Heart left ventricle (tissue), 16 donors: ENCODE data around the gene TEDC2. TPM values are rescaled to one million over a fixed set of nuclear protein-coding genes. Genes with fewer than 3 reads are reported as not detected.
A peak's percentile ranks its signal among the peaks of the same experiment; 100 is the strongest.

Experiments used
- ATAC-seq, 4 donors: fragments of 200-7000 bp; cut with Tn5 transposase; one replicate each; pipeline ENCODE4 v1.9.1; 2020 to 2022; ENCODE audit warnings: moderate library complexity in 4 of 4, mild to moderate bottlenecking in 3 of 4, moderate number of reproducible peaks in 1 of 4
- DNase-seq, 5 donors: peaks; one replicate each; pipeline ENCODE4 v3.0.0-alpha.2; 2020
- H3K27ac ChIP-seq, 12 donors: fragments of 200-600 bp; sonication (generic) in 4 of 12; one replicate each; pipeline versions ENCODE4 v1.5.0 to v1.8.0; 2016 to 2022; ENCODE audit warnings: mild to moderate bottlenecking in 2 of 12
- H3K27me3 ChIP-seq, 9 donors: fragments of 200-600 bp; sonication (generic) in 2 of 9; one replicate each; pipeline versions ENCODE4 v1.5.1 to v1.8.0; 2016 to 2022; ENCODE audit warnings: mild to moderate bottlenecking in 3 of 9
- H3K36me3 ChIP-seq, 9 donors: fragments of 200-600 bp; sonication (generic) in 2 of 9; one replicate each; pipeline versions ENCODE4 v1.5.0 to v1.8.0; 2018 to 2022; ENCODE audit warnings: mild to moderate bottlenecking in 2 of 9
- H3K4me1 ChIP-seq, 12 donors: fragments of 200-600 bp; sonication (generic) in 4 of 12; one replicate each; pipeline versions ENCODE4 v1.5.0 to v1.8.0; 2016 to 2022; ENCODE audit warnings: mild to moderate bottlenecking in 3 of 12
- H3K4me3 ChIP-seq, 12 donors: fragments of 200-600 bp; sonication (generic) in 4 of 12; one replicate each; pipeline versions ENCODE4 v1.5.0 to v1.8.0; 2017 to 2022; ENCODE audit warnings: mild to moderate bottlenecking in 9 of 12, moderate library complexity in 4 of 12
- H3K9me3 ChIP-seq, 12 donors: fragments of 200-600 bp; sonication (generic) in 4 of 12; one replicate each; pipeline versions ENCODE4 v1.5.0 to v1.8.0; 2016 to 2022; ENCODE audit warnings: mild to moderate bottlenecking in 1 of 12
- CTCF ChIP-seq, 12 donors: fragments of 200-600 bp; sonication (generic) in 4 of 12; IDR thresholded peaks; one replicate each; pipeline versions ENCODE4 v1.5.0 to v1.8.0; 2018 to 2022; ENCODE audit warnings: antibody characterized with exemption in 12 of 12, mild to moderate bottlenecking in 5 of 12
- POLR2A ChIP-seq, 2 donors: fragments of 450-650 bp; IDR thresholded peaks; one replicate each; pipeline ENCODE4 v1.6.1; 2017; ENCODE audit warnings: antibody characterized with exemption in 2 of 2, mild to moderate bottlenecking in 2 of 2, moderate library complexity in 2 of 2
- WGBS, 4 donors: extraction: QIAGEN DNeasy Blood & Tissue Kit in 2 of 4; methylation state at CpG; one replicate each; pipeline versions ENCODE4 v1.1.5 to v1.1.7; 2013 to 2018; 5-methylcytosine and 5-hydroxymethylcytosine counted together
- intact Hi-C, 10 donors: fragments of 100-400 bp; cut with DNase I; formaldehyde crosslinking; loops; one replicate each; pipeline versions ENCODE4 v1.11.1 to v1.14.2; 2022
- polyA plus RNA-seq, 2 donors: library from polyadenylated mRNA; stranded (reverse); fragments of 200-250 nt; gene quantifications; one replicate each; pipeline ENCODE4 v1.2.3, GENCODE V29; 2013
- total RNA-seq, 9 donors: library from RNA; depleted of rRNA in 2 of 9; stranded (reverse); fragments of >200 nt in 2 of 9; fragmentation: NEBNext Ultra II Directional in 3 of 9; extraction: Animal tissue kit (Norgen Biotek cat#: 25700) in 3 of 9; gene quantifications; one replicate each; pipeline versions ENCODE4 v1.1.0 to v1.2.4, GENCODE V29; 2016 to 2023
- donor health status: ischemic (EF 13 %, LVEDD 7.1; RV severe dilation, severe dysfunction).
- donor health status: healthy with polysubstance abuse.
- donor health status: DM: no; HTN: yes; CAD: no.
- donor health status: DM: no; HTN: no; CAD: no.
- donor health status: ischemic (EF 25% LVEDD 6.9; RV normal size, moderate dysfunction).
- donor health status: ischemic (EF 25% LVEDD 5.7; RV mildly dilated, moderate dysfunction).
- donor health status: healthy.
- donor health status: DM: yes; HTN: yes; CAD: no.
- donor health status: ischemic (EF 35%, LVEDD 5.7; RV mildly dilated, moderate dysfunction).
- donor health status: nonischemic (EF 11% LVEDD 7.7; RV severe dilation, severe dysfunction).
- donor health status: DM: yes; HTN: yes; CAD: no.
- donor health status: PGD.
- donor health status: ischemic (EF 29% LVEDD 5.4; RV normal size, mild dysfunction).
- donor health status: nonischemic (EF 23%, LVEDD 6.1; RV moderate dilation, normal function).

TEDC2 gene
- total and polyA plus RNA-seq, 11 donors: 0.46 to 4.9 (median 1.2) TPM; not detected in 1

- TF ChIP-seq CTCF (IDR thresholded peaks at IDR 0.05) (no peak), POLR2A (IDR thresholded peaks at IDR 0.05) (no peak)
- Histone ChIP-seq H3K27ac (no peak within 1 kb of the TSS), H3K27me3 (peaks cover 11 to 65% (median 33%) of the 10 kb centered on the region in 9 donors), H3K4me1 (peaks cover 12 to 72% (median 41%) of the 10 kb centered on the region in 12 donors), H3K9me3 (no peaks in the 10 kb centered on the region), H3K36me3 (no peaks in the 10 kb centered on the region), H3K4me3 (peak within 1 kb of the TSS in 10 of 12 donors; percentile 5 to 48 (median 30))
- ATAC-seq (no peak), DNase-seq (peak in 2 of 5 donors; percentile 43 to 65)
- intact Hi-C loops: no loop called here
- 1 to 2% (median 2%) methylated on average over 9 to 59 of the region's 59 CpGs for WGBS, 4 donors
Observed at GRCh38 chr16:2471016-2471652, 11.2 kb downstream of the TEDC2 start, which contains the start of gene NTN3. TSS of gene NTN3 (plus strand) at chr16:2471297. CDS start at chr16:2471702, 405 bp downstream.

DNA sequence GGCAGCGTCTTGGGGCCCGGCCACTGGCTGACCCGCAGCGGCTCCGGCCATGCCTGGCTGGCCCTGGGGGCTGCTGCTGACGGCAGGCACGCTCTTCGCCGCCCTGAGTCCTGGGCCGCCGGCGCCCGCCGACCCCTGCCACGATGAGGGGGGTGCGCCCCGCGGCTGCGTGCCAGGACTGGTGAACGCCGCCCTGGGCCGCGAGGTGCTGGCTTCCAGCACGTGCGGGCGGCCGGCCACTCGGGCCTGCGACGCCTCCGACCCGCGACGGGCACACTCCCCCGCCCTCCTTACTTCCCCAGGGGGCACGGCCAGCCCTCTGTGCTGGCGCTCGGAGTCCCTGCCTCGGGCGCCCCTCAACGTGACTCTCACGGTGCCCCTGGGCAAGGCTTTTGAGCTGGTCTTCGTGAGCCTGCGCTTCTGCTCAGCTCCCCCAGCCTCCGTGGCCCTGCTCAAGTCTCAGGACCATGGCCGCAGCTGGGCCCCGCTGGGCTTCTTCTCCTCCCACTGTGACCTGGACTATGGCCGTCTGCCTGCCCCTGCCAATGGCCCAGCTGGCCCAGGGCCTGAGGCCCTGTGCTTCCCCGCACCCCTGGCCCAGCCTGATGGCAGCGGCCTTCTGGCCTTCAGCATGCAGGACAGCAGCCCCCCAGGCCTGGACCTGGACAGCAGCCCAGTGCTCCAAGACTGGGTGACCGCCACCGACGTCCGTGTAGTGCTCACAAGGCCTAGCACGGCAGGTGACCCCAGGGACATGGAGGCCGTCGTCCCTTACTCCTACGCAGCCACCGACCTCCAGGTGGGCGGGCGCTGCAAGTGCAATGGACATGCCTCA is 12.0 kb downstream of the TEDC2 start:
- WGBS, 4 donors: 33 to 55% (median 41%) methylated on average over 2 to 61 of the region's 61 CpGs

DNA sequence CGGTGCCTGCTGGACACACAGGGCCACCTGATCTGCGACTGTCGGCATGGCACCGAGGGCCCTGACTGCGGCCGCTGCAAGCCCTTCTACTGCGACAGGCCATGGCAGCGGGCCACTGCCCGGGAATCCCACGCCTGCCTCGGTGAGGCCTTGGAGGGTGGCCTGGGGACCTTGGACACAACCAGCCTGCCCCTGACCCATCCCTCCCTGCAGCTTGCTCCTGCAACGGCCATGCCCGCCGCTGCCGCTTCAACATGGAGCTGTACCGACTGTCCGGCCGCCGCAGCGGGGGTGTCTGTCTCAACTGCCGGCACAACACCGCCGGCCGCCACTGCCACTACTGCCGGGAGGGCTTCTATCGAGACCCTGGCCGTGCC is 12.6 kb downstream of the TEDC2 start:
- no peaks in the 10 kb centered on the region for H3K9me3 ChIP-seq
- WGBS, 4 donors: 95 to 100% (median 96%) methylated on average over 5 to 27 of the region's 27 CpGs
- DNase-seq (peak in 1 of 5 donors; percentile 69), ATAC-seq (no peak)
- TF ChIP-seq CTCF (IDR thresholded peaks at IDR 0.05) (no peak), POLR2A (IDR thresholded peaks at IDR 0.05) (no peak)
- H3K27me3 ChIP-seq: peaks cover 11 to 59% (median 33%) of the 10 kb centered on the region in 9 donors
- no peak overlapping the region for H3K4me3 ChIP-seq
- intact Hi-C loops: no loop called here
- H3K36me3 ChIP-seq: no peaks in the 10 kb centered on the region
- peaks cover 12 to 68% (median 41%) of the 10 kb centered on the region in 12 donors for H3K4me1 ChIP-seq
- no peak overlapping the region for H3K27ac ChIP-seq

More for the DNA sequence above, 12.0 kb downstream of the TEDC2 start:
- Histone ChIP-seq H3K27ac (no peak overlapping the region), H3K27me3 (peaks cover 11 to 65% (median 33%) of the 10 kb centered on the region in 9 donors), H3K9me3 (no peaks in the 10 kb centered on the region), H3K4me1 (peaks cover 12 to 72% (median 41%) of the 10 kb centered on the region in 12 donors), H3K36me3 (no peaks in the 10 kb centered on the region), H3K4me3 (peak overlapping the region in 10 of 12 donors; percentile 5 to 48 (median 30))
- TF ChIP-seq POLR2A (IDR thresholded peaks at IDR 0.05) (no peak), CTCF (IDR thresholded peaks at IDR 0.05) (no peak)
- DNase-seq (peak in 1 of 5 donors; percentile 63), ATAC-seq (no peak)
- intact Hi-C loops: no loop called here

GRCh38 chr16:2472885-2473445 is 13.1 kb downstream of the TEDC2 start:
- DNase-seq (peak in 1 of 5 donors; percentile 51), ATAC-seq (no peak)
- WGBS, 4 donors: 86 to 93% (median 90%) methylated on average over 14 of the region's 14 CpGs
- intact Hi-C loops: no loop called here
- Histone ChIP-seq H3K27me3 (peaks cover 11 to 54% (median 29%) of the 10 kb centered on the region in 9 donors), H3K36me3 (no peaks in the 10 kb centered on the region), H3K4me3 (peak overlapping the region in 1 of 12 donors; percentile 82), H3K27ac (no peak overlapping the region), H3K9me3 (no peaks in the 10 kb centered on the region), H3K4me1 (peaks cover 10 to 63% (median 40%) of the 10 kb centered on the region in 12 donors)
- TF ChIP-seq POLR2A (IDR thresholded peaks at IDR 0.05) (no peak), CTCF (IDR thresholded peaks at IDR 0.05) (no peak)
